ENCODE data around the gene GUCY1B1. TPM values are rescaled to one million over a fixed set of nuclear protein-coding genes. Genes with fewer than 3 reads are reported as not detected.

GUCY1B1 gene
- total RNA-seq (10 to 100 TPM; 10.7 to 29.9 (median 17.1) TPM), polyA plus RNA-seq (10 to 100 TPM; 11.4 to 23.8 TPM)
- long read RNA-seq, donor 1, transcript GUCY1B1-201 (14 exons, 3,124 nt): major isoform, 66 of 97 reads
- long read RNA-seq, donor 1, partial matches to known transcripts: 9 of 97 reads
- long read RNA-seq, donor 1, other reads (novel, unspliced or antisense): 14 of 97 reads
- long read RNA-seq, donor 2, transcript GUCY1B1-201 (14 exons, 3,124 nt): major isoform, 45 of 55 reads
- long read RNA-seq, donor 2, partial matches to known transcripts: 4 of 55 reads
- long read RNA-seq, donor 2, other reads (novel, unspliced or antisense): 4 of 55 reads
- long read RNA-seq, donor 3, transcript GUCY1B1-201 (14 exons, 3,124 nt): major isoform, 86 of 122 reads
- long read RNA-seq, donor 3, partial matches to known transcripts: 21 of 122 reads
- long read RNA-seq, donor 3, other reads (novel, unspliced or antisense): 9 of 122 reads

- Histone ChIP-seq H3K27me3 (peaks cover 0 to 19% (median 0%) of the 10 kb centered on the region in 7 donors), H3K36me3 (no peaks in the 10 kb centered on the region), H3K9me3 (no peaks in the 10 kb centered on the region), H3K4me3 (peak within 1 kb of the TSS; percentile 70 to 90 (median 78)), H3K4me1 (peaks cover 0 to 31% (median 12%) of the 10 kb centered on the region in 9 donors), H3K27ac (peak within 1 kb of the TSS; percentile 84 to 96 (median 92))
- peak; percentile 28 to 76 (median 57) for TF ChIP-seq CTCF (IDR thresholded peaks at IDR 0.05)
- intact Hi-C loops (cut with DNase I): loop anchor here in 3 of 10 donors (2.0 to 10.0 kb wide), 3 partner anchors 90 to 244 kb away; partner anchors contain the start of gene GUCY1A1 (in 2 of the 3)
- DNase-seq (peak; percentile 95 to 97), ATAC-seq (peak; percentile 96 to 99 (median 98))
- WGBS, 2 donors: 6 to 8% methylated on average over 51 of the region's 51 CpGs
These were observed at the start of gene GUCY1B1 for GRCh38 chr4:155758481-155759371. GUCY1B1 (plus strand) TSS chr4:155759021; CDS start chr4:155759141, 120 bp downstream.

- intact Hi-C loops (cut with DNase I): loop anchor here in 2 of 10 donors (5.0 kb wide), 2 partner anchors 43 to 57 kb away; partner anchors contain the start of gene GUCY1A1 (in 1 of the 2)
- peaks cover 0 to 82% (median 6%) of the 10 kb centered on the region in 9 donors for H3K36me3 ChIP-seq
- DNase-seq: no peak
- H3K27me3 ChIP-seq: no peaks in the 10 kb centered on the region
- H3K27ac ChIP-seq: peak overlapping the region in 1 of 10 donors; percentile 8
- no peak for TF ChIP-seq CTCF (IDR thresholded peaks at IDR 0.05)
- H3K4me3 ChIP-seq: no peak overlapping the region
- 60 to 70% methylated on average over 4 of the region's 4 CpGs for WGBS, 2 donors
- no peaks in the 10 kb centered on the region for H3K9me3 ChIP-seq
- ATAC-seq: no peak
- peaks cover 0 to 23% (median 12%) of the 10 kb centered on the region in 9 donors for H3K4me1 ChIP-seq
These were observed 48.9 kb upstream of the GUCY1B1 start for GRCh38 chr4:155709918-155710317.

GRCh38 chr4:155711556-155711955 lies 47.3 kb upstream of the GUCY1B1 start:
- DNase-seq: no peak
- H3K27me3 ChIP-seq: no peaks in the 10 kb centered on the region
- no peak overlapping the region for H3K27ac ChIP-seq
- peaks cover 0 to 99% (median 6%) of the 10 kb centered on the region in 9 donors for H3K36me3 ChIP-seq
- ATAC-seq: no peak
- intact Hi-C loops (cut with DNase I): loop anchor here in 1 of 10 donors (5.0 kb wide), 1 partner anchor 56 kb away; no protein-coding TSS in a partner anchor
- no peak for TF ChIP-seq CTCF (IDR thresholded peaks at IDR 0.05)
- H3K4me3 ChIP-seq: no peak overlapping the region
- peaks cover 0 to 7% (median under 1%) of the 10 kb centered on the region in 9 donors for H3K4me1 ChIP-seq
- no peaks in the 10 kb centered on the region for H3K9me3 ChIP-seq
- WGBS, 2 donors: 86 to 91% methylated on average over 1 of the region's 1 CpG

GRCh38 chr4:155712846-155713245 lies 46.0 kb upstream of the GUCY1B1 start:
- intact Hi-C loops (cut with DNase I): loop anchor here in 1 of 10 donors (5.0 kb wide), 1 partner anchor 54 kb away; no protein-coding TSS in a partner anchor
- WGBS, 2 donors: 79 to 89% methylated on average over 3 of the region's 3 CpGs
- Histone ChIP-seq H3K4me3 (no peak overlapping the region), H3K27me3 (no peaks in the 10 kb centered on the region), H3K4me1 (peaks cover 0 to 4% (median 0%) of the 10 kb centered on the region in 9 donors), H3K27ac (no peak overlapping the region), H3K9me3 (no peaks in the 10 kb centered on the region), H3K36me3 (peaks cover 0 to 100% (median 6%) of the 10 kb centered on the region in 9 donors)
- TF ChIP-seq CTCF (IDR thresholded peaks at IDR 0.05): no peak
- ATAC-seq (no peak), DNase-seq (no peak)
